ENCODE measurements around the gene DDN.
A peak's percentile ranks its signal among the peaks of the same experiment; 100 is the strongest.

The DDN gene

DNA sequence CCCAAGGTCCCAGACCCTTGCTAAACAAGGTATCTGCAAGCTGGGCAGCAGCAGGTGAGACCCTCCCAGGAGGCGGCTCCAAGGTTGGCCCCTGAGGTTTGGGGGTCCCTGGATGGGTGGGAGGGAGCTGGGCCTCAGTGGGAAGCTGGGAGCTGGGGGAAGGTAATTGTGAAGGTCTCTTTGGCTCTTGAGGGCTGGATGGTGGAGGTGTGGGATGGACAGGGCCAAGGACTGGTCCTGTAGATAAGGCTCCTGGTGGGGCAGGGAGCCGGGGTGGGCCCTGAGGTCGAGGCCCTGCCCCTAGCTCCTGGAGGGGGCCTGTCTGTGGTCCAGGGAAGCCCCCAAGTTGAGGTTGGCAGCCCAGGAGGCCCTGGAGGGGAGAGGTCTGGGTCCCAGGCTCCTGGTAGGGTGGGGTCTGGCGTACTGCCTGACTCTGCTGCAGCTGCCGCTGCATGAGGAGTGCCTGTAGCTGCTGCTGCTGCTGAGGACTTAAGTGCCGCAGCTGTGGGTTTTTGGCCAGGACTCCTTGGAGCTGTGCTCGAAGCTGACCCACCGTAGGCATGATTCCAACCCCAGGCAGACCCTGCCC, 32.5 kb upstream of the DDN start:
- no peak for DNase-seq (ENCODE audit: low read depth in 2 of 2)

DNA sequence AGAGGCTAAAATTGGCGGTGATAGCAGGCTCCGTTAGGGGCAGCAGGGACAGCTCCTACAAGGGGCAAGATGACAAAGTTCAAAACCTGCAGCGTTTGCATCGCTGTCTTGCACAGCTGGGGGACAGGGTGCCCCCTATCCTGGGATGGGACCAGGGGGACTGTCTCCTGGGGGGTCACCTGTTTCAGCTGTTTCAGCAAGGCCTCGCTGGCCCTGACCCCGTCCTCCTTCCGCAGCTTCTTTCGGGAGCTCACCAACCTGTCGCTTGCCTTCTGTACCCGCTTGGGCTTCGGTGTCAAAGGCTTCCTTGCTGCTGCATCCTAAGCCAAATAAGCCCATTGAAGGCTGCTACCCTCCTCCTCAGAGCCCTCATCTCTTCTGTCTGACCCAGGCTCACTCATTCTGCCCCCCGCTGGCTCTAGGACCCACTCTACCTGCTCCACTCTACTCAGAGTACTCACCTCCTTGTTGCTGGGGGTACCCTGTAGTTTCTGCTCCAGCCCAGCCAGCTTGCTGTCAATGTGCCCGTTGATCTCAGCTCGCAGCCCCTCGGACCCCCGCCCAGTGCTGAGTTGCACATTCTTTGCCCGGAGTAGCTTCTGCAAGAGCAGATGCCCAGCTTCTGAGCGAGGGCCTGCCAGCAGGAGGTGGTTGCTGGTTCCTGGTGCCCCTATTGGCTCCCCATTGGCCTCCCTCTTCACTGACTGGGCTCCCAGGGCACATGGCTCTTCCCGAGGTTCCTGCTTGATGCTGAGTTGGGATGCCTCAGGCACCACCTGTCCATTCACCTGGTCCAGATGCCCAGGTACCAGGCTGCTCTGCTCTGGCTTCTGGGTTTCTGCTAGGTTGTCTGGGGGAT, 31.8 kb upstream of the DDN start:
- DNase-seq (ENCODE audit: low read depth in 2 of 2) = no peak

DNA sequence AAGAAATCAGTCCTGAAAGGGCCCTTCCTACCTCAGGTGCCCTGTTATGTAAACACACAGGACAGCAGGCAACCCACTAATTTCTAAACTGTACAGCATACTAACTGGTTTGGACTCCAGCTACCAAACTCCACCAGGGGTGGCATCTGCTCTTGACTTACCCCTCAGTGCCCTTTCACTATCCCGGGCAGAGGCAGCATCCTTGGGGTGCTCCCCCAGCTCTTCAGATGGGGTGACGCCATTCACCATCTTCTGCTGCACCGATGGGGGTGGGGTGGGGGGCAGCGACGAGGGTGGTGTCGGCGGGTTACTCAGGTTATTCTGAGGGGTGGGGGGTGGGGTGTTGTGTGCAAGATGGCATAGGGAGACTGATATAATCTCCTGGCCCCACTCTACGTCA, 30.9 kb upstream of the DDN start:
- no peak for DNase-seq (ENCODE audit: low read depth in 2 of 2)

DNA sequence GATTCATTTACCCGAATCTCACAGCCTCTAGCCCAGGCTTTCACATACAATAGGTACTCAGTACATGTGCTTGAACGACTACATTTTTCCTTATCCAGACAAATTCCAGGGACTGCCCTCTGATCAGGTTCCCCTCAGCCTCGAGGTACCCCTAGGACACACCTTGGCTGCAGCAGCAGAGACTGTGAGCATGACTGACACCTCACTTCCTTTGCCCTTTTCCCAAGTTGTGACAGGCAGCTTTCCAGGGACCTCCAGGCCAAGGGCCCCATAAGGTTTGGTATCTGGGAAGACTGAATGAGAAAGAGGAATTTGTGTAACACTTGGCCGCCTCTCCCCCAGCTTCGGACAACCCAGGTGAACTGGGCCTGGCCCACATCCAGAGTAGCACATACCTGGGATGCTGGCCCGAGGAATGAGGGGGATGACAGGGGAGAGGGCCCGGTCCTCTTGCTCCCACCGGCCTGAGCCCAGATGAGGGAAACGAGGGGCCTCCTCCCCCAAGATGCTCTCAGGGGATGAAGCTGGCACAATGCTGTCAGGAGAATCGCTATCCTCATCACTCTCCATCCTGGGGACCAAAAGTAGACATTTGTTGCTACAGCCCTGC, 29.6 kb upstream of the DDN start:
- DNase-seq (ENCODE audit: low read depth in 2 of 2) = no peak

DNA sequence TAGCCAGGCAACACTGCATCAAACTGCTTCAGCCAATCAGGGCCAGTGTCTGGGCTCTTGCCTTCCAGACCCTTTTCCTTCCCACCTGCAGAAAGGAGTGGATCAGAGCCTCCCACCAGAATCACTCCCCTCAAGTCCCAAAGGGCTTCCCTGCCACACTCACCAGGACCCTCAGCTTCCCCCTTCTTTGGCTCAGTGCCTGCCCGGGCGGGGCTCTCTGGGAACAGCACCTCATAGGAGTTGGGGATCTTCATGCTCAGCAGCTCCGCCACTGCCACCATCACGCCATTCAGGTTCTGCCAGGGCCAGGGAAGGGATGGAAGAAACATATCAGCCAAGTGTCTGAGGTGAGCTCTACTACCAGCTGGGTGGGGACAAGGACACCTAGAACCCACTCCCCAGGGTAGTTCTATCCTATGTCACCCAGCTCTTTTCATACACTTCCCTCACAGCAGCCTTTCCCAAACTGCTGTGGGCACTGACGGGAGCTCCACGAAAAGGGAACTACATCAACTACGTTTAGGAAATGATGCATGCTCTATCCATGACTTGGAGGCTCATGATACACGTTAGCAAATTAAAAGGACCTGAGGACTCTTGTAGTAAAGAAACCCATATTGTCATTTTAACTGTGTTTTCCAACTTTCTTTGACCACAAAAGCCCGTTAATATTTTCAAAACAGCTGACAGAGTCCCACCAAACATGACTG, 28.8 kb upstream of the DDN start:
- DNase-seq (ENCODE audit: low read depth in 2 of 2) = no peak

DNA sequence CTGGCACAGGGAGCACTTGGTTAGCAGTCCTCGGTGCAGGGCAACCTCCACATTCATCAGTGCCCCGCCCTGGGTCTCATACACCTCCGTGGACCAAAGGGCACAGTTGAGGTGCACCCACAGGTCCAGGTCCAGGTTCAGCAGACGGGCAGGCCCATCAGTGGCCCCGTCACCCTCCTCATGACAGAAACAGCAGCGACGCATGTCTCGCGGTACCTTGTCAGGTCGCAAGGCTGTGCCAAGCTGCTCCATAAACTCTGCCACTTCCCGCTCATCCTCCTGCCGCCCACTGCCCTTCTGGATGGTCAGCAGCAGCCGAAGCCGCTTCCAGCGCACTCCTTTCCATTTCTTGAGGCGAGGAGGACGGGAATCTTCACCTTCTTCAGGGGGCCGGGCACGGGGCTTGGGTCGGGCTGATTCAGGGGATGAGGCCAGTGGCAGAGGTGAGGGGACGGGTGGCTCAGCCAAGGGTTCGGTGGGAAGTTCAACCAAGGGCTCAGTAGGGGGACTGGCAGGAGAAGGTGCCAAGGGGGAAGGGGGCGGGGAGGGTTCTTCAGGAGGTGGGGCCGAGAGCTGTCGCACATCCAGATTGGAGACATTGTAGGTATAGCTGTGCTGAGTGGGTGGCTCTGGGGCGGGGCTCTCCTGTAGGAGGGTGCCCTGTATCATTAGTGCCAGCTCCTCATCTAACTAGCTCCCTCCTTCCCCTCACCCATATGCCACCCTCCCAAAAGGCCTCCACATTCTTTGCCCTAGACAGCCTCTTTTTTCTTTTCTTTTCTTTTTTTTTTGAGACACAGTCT, 27.7 kb upstream of the DDN start:
- DNase-seq (ENCODE audit: low read depth in 2 of 2) = no peak

DNA sequence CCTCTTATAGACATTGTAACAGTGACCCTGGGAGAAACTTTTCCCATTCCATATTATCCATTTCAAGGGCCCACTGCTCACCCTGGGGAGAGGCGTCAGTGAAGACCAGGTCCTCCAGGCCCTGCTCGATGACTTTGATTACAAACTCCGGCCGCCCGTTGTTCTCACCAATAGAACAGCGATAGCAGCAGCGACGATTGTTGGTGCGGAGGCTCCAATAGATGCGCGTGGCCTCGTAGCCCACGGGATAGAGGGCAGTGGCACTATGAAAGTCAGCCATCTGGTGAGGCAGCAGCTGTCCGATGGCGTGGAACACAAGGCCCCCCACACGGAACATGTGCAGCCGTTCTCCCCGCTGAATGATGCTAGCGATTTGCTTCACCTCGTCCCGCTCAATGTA, 26.9 kb upstream of the DDN start:
- no peak for DNase-seq (ENCODE audit: low read depth in 2 of 2)

DNA sequence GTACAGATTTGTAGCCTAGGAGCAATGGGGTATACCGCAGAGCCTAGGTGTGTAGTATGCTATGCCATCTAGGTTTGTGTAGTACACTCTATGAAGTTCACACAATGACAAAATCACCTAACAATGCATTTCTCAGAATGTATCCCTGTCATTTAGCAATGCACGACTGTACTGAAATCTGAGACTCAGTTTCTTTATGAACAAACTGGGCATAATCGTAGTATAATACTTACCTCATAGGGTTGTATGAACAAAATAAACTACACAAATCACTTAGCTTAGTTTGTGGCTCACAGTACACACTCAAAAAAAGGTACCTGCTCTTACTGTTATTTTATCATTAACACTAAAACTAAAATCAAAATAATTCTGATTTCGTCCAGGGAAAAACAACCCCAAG, 26.3 kb upstream of the DDN start:
- DNase-seq (ENCODE audit: low read depth in 2 of 2) = no peak

DNA sequence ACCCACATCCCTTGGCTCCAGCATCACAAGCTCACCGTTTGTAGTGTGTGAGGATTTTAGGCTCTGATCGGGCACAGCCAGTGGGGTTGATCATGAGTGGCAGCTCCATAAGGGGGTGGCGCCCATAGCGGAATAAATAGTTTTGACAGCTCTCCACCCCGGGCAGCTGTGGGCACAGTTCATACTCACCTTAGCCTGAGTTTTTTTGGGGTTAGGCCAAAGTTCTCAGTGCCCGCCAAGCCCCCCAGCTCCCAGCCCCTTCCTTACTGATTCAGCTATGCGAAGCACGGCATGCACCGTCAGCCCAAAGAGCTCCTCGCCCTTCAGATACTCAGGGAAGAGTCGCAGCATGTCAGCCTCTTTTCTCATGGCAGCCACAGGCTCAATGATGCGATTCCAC, 25.4 kb upstream of the DDN start:
- no peak for DNase-seq (ENCODE audit: low read depth in 2 of 2)

DNA sequence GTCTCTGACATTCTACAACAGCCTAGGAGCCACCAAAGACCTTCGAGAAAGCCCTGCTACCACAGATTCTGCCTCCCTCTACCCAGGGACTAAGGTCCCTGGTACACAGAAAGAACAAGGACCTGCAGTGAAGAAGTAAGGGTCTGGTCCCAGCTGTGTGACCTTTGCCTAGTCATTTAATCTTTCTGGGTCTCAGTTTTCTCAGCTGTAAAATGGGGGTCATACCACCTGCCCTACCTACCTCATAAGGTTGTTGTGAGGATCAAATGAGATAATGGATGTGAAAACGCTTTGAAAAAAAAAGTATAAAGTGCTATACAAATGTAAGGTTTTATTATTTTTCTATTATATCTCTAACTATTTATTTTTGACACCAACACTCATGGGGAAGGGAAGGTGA, 24.6 kb upstream of the DDN start:
- no peak for DNase-seq (ENCODE audit: low read depth in 2 of 2)

DNA sequence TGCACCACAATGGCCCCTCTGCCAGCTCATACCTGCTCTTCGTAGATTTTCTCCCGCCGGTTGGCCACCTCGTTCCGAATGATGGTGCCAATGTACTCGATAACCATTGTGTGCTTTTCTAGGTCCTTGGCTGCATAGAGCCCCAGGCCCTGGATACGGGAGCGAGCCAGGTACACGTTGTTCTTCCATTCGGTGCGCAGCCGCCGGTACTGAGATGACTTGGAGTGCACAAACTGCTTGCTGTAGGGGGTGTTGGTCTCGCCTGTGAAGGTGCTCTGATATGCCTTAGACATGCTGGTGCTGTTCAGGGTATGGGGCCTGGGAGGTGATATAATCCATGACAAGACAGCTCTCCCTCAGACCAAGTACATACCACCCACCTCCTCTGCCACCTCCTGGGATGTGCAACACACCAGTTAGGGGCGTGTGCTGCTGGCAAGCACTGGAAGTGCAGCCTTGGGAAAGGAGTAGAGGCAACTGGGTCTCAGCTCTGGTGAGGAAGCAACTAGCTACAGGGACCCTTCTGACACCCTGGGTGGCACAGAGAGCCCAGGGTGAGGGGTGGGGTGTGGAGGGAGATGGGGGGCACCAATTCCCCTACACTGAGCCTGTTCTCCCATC, 23.5 kb upstream of the DDN start:
- DNase-seq (ENCODE audit: low read depth in 2 of 2) = no peak

DNA sequence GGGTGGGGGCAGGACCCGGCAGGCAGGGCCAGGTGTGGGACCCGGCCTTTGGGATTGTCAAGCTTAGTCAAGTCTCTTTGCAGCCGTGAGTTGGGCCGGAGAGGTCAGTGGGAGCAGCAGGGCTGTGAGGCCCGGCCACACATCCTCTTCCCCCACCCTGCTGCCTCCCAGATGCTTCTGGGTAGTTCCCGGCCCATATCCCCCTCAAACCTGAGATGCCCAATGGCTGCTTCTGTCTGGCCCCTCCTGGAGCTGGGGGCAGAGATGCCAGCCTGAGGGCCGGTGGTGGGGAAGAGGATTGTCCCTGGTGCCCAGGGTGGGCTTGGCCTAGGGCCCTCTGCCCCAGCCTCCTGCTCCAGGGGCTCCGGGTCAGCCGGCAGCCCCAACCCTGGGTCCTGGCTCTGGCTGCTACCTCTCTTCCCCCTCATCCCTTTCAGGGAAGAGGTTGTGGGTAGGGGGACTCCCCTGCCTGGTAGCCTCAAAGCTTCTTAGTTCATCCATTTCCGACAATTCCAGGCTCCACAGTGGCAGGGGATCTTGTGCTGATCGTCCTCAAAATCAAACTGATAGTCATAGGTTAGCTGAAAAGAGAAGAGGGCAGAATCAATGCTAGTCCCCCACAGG, 22.2 kb upstream of the DDN start:
- no peak for DNase-seq (ENCODE audit: low read depth in 2 of 2)

DNA sequence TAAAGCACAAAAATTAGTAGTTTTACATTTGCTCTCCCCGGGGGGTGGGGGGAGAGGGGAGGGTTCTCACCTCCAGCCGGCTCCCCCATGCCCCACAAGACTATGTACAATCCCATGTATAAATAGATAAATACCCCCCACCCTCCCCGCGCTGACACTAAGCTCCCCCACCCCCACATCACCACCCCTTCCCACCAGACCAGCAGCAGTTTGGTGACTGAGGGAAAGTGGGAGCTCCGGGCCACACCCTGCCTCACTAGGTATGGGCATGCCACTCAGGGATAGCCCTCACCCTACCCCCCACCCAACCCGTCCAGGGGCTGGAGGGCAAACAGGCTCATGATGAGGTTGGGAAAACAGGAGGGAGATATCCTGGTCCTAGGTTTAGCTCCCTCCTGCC, 21.3 kb upstream of the DDN start:
- no peak for DNase-seq (ENCODE audit: low read depth in 2 of 2)

DNA sequence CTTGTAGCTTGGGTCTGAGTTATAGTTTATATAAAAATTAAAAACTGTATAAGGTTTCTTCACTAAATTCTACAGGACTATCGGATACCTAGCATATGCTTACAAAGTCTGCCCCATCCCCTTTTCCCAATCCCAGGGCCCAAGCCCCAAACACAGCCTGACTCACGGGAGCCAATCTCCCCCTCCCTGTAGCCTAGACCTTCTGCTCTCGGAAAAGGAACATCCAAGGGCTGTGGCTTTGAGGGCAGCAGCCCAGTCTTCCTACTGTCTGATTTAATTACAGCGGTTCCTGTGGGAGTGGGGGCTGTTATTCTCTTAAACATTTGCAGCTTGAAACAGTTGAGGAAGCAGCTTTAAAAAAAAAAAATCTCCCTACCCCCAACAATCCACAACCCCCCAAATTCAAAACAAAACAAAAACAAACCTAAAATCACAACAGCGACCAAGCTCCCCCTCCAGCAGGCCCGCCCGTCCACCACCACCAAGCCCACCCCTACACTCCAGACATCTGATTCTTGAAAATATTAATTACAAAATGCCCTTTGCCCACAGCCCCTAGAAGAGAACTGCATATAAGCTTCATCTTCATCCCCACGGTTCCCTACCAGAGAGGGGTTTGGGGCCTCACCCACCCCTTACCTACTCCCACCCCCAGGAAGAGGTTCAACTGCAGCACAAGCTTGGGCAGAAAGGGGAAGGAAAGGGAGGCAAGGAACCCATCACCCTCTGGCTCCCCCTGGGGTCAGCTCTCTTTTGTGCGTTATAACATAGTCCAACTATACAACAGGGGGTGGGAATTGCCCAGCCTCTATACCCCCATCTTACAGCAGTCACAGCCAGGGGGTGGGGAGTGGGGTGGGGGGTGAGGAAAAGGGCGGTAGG, 20.5 kb upstream of the DDN start:
- DNase-seq (ENCODE audit: low read depth in 2 of 2) = no peak

DNA sequence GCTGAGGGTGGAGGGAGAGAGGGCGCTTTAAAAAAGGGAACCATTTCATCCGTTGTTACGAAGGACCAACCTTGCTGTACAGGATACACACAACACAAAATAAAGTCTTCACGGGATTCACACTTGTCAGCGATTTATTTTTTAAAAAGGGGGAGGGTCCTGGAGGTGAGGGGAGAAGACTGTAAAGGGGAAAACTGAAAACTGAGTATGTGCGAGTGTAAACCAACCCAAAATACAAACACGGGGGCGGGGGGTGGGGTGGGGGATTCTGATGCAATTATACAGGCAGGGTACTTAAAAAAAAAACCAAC, 19.9 kb upstream of the DDN start:
- DNase-seq (ENCODE audit: low read depth in 2 of 2) = no peak

DNA sequence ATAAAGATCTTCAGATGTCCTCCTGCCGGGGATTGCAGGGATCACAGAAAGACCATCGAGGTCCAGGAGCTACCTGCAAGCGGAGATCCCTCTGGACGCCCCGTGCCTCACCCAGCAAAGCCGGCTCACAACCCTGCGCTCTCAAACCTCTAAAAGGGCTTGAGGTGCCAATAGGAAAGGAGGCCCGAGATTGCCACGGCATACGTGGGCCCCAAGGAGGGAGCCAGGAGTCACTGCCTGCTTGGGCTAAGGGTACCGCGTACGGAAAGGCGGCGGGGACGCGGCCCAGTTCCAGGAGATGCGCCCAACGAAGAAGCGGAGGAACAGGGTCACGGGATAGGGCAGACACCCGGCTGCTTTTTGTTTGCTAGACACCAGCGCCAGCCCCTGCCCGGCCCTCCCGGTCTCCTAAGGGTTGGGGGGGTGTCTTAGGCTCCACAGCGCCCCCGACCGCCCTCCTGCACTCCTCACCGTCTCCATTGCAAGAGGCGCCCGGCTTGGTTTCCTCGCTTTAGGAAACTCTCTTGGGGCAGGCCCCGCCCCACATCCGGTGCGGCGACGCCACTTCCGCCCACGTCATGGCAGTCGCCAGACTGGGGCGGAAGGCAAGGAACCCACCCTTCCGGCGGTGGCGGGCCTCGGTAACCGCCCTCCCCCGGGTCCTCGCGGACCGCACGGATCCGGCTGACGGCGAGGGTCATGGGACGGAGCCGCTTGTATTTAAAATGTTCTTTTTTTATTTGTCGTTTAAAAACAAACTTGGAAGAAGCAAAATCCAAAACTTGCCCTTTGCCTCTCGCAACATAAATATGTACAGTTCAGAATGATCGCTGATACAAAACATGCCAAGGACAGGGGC, 19.3 kb upstream of the DDN start, which contains the start of gene PRKAG1:
Gene PRKAG1 (minus strand): TSS at position 516 of the 859 bp plus-strand sequence. CDS start 36 bp downstream, at position 480.
- peak; percentile 93 to 94 for DNase-seq (ENCODE audit: low read depth in 2 of 2)

DNA sequence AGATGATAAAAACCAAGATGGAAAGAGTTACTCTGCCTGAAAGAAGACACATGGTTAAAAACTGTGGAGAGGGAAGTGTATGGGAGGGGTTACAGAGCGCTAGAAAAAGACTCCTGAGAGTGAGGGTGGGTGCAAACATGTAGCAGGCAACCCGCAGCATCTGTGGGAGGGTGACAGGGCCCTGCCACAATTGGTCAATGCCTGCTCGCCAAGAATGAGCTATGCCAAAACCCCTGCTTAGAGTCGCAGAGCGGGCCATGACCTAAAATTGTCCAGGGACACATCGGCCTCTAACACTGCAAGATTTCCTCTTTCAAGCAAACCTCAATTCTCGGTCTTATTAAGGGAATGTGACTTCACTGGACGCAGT, 18.7 kb upstream of the DDN start:
- no peak for DNase-seq (ENCODE audit: low read depth in 2 of 2)

DNA sequence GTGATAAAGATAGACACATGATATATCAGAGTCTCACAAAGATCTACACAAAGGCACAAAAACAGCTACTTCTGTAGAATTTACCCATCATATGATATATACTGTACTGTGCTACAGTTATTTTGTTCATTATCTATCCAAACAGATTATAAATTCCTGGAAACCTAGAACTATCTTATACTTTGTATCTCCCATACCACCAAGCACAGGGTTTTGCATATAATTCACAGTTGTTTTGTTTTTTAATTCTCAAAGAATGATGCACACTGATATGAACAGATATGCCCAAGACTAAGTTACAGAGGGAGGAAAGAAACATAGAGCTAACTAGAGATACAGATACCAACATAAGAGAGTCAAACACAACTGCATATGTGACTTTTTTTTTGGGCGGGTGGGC, 16.0 kb upstream of the DDN start:
- no peak for DNase-seq (ENCODE audit: low read depth in 2 of 2)

DNA sequence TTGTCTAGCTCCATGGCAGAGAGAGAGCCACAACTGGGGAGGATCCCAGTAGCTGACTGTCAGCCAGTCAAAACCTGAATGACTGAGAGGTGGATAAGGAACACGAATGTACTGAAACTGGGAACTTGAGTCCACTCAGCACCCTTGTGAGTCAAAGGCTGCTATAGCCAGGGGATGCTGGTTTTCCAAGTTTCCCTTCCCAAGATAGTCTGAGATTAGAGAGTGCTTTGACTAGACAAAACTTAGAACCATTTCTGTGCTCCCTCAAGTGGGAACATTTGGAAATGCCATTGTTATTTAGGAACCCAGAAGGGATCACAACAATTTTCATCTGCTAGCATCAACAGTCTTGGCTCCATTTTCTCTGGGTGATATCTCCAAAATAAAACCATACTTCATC, 15.4 kb upstream of the DDN start:
- DNase-seq (ENCODE audit: low read depth in 2 of 2) = no peak

Data from stimulated activated CD8-positive, alpha-beta memory T cell treated with anti-CD3 and anti-CD28 coated beads, Interleukin-2, amount 100 ng/mL, for 1 hour (primary cell).